Measurements from ENCODE around the gene TIMM50.
"Not testable (repeated sequence)": the region's sequence is repeated elsewhere in the genome, so short reads cannot be mapped to it uniquely, and the experiment has no call there.

Gene TIMM50

DNA sequence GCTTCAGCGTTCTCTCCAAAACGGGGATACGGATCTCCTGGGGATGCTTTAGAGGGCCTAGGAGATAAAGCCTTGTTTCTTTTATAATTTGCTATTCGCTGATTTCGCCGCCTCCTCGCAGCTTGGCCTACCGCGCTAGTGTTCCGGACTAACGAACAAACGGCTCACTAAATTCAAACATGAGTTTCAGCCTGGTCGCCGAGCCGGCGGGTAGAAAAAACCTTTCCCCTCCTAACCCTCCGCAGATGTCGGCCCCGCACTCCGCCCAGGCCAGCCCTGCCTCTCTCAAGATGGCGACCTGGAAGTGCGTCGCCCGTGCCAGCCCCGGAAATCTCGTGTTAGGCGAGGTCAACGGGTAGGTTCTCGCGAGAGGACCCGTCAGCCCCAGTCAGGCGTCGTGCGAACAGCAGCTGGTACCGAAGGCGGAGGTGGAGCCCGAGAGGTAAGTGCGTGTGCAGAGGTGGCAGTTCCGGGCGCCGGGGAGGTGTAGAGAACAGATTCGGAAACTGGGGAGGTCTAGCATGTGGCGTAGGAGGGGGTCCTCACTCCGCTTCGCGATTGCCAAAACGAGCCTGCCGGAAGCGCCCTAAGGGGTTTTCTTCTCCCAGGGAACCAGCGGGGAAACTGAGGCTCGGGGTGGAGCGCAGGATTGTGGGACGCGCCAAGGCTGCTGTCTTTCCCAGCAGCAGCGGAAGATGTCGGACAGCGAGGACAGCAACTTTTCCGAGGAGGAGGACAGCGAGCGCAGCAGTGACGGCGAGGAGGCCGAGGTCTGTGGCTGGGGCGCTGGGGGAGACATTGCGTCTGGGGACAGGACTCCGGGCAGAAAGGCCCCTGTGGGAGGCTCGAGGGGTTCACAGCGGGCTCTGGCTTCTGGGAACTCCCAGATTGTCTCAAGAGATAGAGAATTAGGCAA is 35.2 kb upstream of the TIMM50 start, which contains the start of gene SUPT5H:
TSS of gene SUPT5H (plus strand) at position 387 of the 916 bp plus-strand sequence. CDS start at position 696, 309 bp downstream.
- no peaks in the 10 kb centered on the region for H3K36me3 ChIP-seq (ENCODE audit: control insufficient read depth, insufficient read depth, low read length)
- H3K27me3 ChIP-seq (ENCODE audit: control insufficient read depth, insufficient read depth, low read length, poor library complexity, severe bottlenecking): no peaks in the 10 kb centered on the region
- 0 to 1% methylated on average over 68 of the region's 68 CpGs for WGBS, 2 experiments
- peak within 1 kb of the TSS; percentile 72 for H3K4me3 ChIP-seq (ENCODE audit: insufficient read depth, low read depth, low read length)
- H3K27ac ChIP-seq (ENCODE audit: insufficient read depth, low read depth, low read length, poor library complexity, severe bottlenecking): peak within 1 kb of the TSS; percentile 87
- H3K9me3 ChIP-seq (ENCODE audit: control insufficient read depth, low read length): no peaks in the 10 kb centered on the region
- H3K4me1 ChIP-seq (ENCODE audit: control insufficient read depth, insufficient read depth, low read length): peaks cover 8% of the 10 kb centered on the region

GRCh38 chr19:39446365-39447084 is 34.1 kb upstream of the TIMM50 start:
- 90 to 93% methylated on average over 16 of the region's 16 CpGs for WGBS, 2 experiments
- Histone ChIP-seq H3K4me3 (ENCODE audit: insufficient read depth, low read depth, low read length) (peak overlapping the region; percentile 72), H3K27me3 (ENCODE audit: control insufficient read depth, insufficient read depth, low read length, poor library complexity, severe bottlenecking) (no peaks in the 10 kb centered on the region), H3K27ac (ENCODE audit: insufficient read depth, low read depth, low read length, poor library complexity, severe bottlenecking) (no peak overlapping the region), H3K36me3 (ENCODE audit: control insufficient read depth, insufficient read depth, low read length) (no peaks in the 10 kb centered on the region), H3K4me1 (ENCODE audit: control insufficient read depth, insufficient read depth, low read length) (peaks cover 8% of the 10 kb centered on the region), H3K9me3 (ENCODE audit: control insufficient read depth, low read length) (no peaks in the 10 kb centered on the region)

GRCh38 chr19:39448271-39448670 is 32.4 kb upstream of the TIMM50 start:
- Histone ChIP-seq H3K4me1 (ENCODE audit: control insufficient read depth, insufficient read depth, low read length) (peaks cover 8% of the 10 kb centered on the region), H3K27ac (ENCODE audit: insufficient read depth, low read depth, low read length, poor library complexity, severe bottlenecking) (no peak overlapping the region), H3K9me3 (ENCODE audit: control insufficient read depth, low read length) (no peaks in the 10 kb centered on the region), H3K36me3 (ENCODE audit: control insufficient read depth, insufficient read depth, low read length) (no peaks in the 10 kb centered on the region), H3K4me3 (ENCODE audit: insufficient read depth, low read depth, low read length) (no peak overlapping the region), H3K27me3 (ENCODE audit: control insufficient read depth, insufficient read depth, low read length, poor library complexity, severe bottlenecking) (no peaks in the 10 kb centered on the region)
- 92 to 95% methylated on average over 3 of the region's 3 CpGs for WGBS, 2 experiments

DNA sequence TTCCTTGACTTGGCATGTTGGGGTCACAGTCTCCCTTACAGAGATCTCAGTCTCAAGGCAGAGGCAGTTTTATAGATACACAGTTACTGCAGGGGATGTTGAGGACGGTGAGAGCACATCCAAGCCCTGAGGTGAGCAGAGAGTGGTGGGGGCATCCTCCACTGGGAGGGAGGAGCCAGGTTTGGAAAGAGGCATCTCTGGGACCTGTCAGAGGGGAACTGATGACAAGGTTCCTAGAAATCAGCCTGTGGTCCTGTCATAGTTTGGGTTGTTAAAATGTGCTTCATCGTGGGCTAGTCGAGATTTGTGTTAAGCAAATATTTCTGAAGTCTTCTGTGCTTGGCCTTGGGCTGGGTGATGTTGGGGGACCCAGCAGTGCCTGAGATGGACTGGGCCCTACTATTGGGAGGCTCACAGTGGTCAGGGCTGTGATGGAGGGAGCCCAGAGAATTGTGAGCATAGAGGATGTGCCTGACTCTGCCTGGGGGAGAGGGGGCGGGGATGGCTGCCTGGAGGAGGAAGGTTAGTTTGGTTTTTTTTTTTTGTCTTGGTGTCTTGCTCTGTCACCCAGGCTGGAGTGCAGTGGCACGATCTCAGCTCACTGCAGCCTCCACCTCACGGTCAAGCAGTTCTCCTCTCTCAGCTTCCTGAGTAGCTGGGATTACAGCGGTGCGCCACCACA is 31.4 kb upstream of the TIMM50 start:
- H3K9me3 ChIP-seq (ENCODE audit: control insufficient read depth, low read length): no peaks in the 10 kb centered on the region
- H3K36me3 ChIP-seq (ENCODE audit: control insufficient read depth, insufficient read depth, low read length): peaks cover 6% of the 10 kb centered on the region
- peaks cover 8% of the 10 kb centered on the region for H3K4me1 ChIP-seq (ENCODE audit: control insufficient read depth, insufficient read depth, low read length)
- no peak overlapping the region for H3K4me3 ChIP-seq (ENCODE audit: insufficient read depth, low read depth, low read length)
- no peaks in the 10 kb centered on the region for H3K27me3 ChIP-seq (ENCODE audit: control insufficient read depth, insufficient read depth, low read length, poor library complexity, severe bottlenecking)
- WGBS, 2 experiments: 93 to 94% methylated on average over 8 of the region's 8 CpGs
- no peak overlapping the region for H3K27ac ChIP-seq (ENCODE audit: insufficient read depth, low read depth, low read length, poor library complexity, severe bottlenecking)

DNA sequence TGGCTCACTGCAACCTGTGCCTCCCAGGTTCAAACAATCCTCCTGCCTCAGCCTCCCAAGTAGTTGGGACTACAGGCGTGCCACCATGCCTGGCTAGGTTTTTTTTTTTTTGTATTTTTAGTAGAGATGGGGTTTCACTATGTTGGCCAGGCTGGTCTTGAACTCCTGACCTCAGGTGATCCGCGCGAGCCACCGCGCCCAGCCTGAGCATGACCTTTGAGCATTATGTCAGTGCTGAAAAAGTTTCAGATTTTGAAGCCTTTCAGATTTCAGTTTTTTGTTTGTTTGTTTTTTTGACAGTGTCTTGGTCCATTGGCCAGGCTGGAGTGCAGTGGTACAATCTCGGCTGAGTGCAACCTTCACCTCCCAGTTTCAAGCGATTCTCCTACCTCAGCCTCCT is 29.4 kb upstream of the TIMM50 start:
- H3K4me3 ChIP-seq (ENCODE audit: insufficient read depth, low read depth, low read length); H3K27me3 ChIP-seq (ENCODE audit: control insufficient read depth, insufficient read depth, low read length, poor library complexity, severe bottlenecking); H3K36me3 ChIP-seq (ENCODE audit: control insufficient read depth, insufficient read depth, low read length); H3K9me3 ChIP-seq (ENCODE audit: control insufficient read depth, low read length); H3K4me1 ChIP-seq (ENCODE audit: control insufficient read depth, insufficient read depth, low read length); H3K27ac ChIP-seq (ENCODE audit: insufficient read depth, low read depth, low read length, poor library complexity, severe bottlenecking): not testable (repeated sequence)
- WGBS, 2 experiments: 93 to 95% methylated on average over 8 of the region's 8 CpGs

- Histone ChIP-seq H3K4me3 (ENCODE audit: insufficient read depth, low read depth, low read length) (no peak overlapping the region), H3K4me1 (ENCODE audit: control insufficient read depth, insufficient read depth, low read length) (no peaks in the 10 kb centered on the region), H3K36me3 (ENCODE audit: control insufficient read depth, insufficient read depth, low read length) (peaks cover 46% of the 10 kb centered on the region), H3K27ac (ENCODE audit: insufficient read depth, low read depth, low read length, poor library complexity, severe bottlenecking) (no peak overlapping the region), H3K27me3 (ENCODE audit: control insufficient read depth, insufficient read depth, low read length, poor library complexity, severe bottlenecking) (no peaks in the 10 kb centered on the region), H3K9me3 (ENCODE audit: control insufficient read depth, low read length) (no peaks in the 10 kb centered on the region)
- WGBS, 2 experiments: 95 to 96% methylated on average over 3 of the region's 3 CpGs
These were observed 17.2 kb upstream of the TIMM50 start for GRCh38 chr19:39463403-39463802.

- Histone ChIP-seq H3K4me1 (ENCODE audit: control insufficient read depth, insufficient read depth, low read length) (no peaks in the 10 kb centered on the region), H3K9me3 (ENCODE audit: control insufficient read depth, low read length) (no peaks in the 10 kb centered on the region), H3K4me3 (ENCODE audit: insufficient read depth, low read depth, low read length) (no peak overlapping the region), H3K27me3 (ENCODE audit: control insufficient read depth, insufficient read depth, low read length, poor library complexity, severe bottlenecking) (no peaks in the 10 kb centered on the region), H3K36me3 (ENCODE audit: control insufficient read depth, insufficient read depth, low read length) (peaks cover 53% of the 10 kb centered on the region), H3K27ac (ENCODE audit: insufficient read depth, low read depth, low read length, poor library complexity, severe bottlenecking) (no peak overlapping the region)
- WGBS, 2 experiments: 93 to 96% methylated on average over 18 of the region's 18 CpGs
These were observed 14.5 kb upstream of the TIMM50 start for GRCh38 chr19:39465956-39466747.

GRCh38 chr19:39467941-39468340 is 12.7 kb upstream of the TIMM50 start:
- H3K36me3 ChIP-seq (ENCODE audit: control insufficient read depth, insufficient read depth, low read length): peaks cover 61% of the 10 kb centered on the region
- no peaks in the 10 kb centered on the region for H3K27me3 ChIP-seq (ENCODE audit: control insufficient read depth, insufficient read depth, low read length, poor library complexity, severe bottlenecking)
- WGBS, 2 experiments: 94 to 97% methylated on average over 7 of the region's 7 CpGs
- no peak overlapping the region for H3K4me3 ChIP-seq (ENCODE audit: insufficient read depth, low read depth, low read length)
- no peaks in the 10 kb centered on the region for H3K4me1 ChIP-seq (ENCODE audit: control insufficient read depth, insufficient read depth, low read length)
- H3K9me3 ChIP-seq (ENCODE audit: control insufficient read depth, low read length): no peaks in the 10 kb centered on the region
- H3K27ac ChIP-seq (ENCODE audit: insufficient read depth, low read depth, low read length, poor library complexity, severe bottlenecking): no peak overlapping the region

DNA sequence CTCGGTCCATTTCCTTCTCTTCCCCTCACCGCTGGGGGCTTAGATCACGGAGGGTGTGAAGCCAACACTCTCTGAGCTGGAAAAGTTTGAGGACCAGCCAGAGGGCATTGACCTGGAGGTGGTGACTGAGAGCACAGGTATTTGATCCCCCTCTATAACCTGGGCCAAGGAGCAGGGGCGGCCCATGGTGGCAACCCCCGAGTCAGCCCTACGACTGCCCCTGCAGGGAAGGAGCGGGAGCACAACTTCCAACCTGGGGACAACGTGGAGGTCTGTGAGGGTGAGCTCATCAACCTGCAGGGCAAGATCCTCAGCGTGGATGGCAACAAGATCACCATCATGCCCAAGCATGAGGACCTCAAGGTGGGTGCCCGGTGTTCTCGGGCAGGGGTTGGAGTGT is 11.6 kb upstream of the TIMM50 start:
- WGBS, 2 experiments: 92 to 94% methylated on average over 11 of the region's 11 CpGs
- no peak overlapping the region for H3K27ac ChIP-seq (ENCODE audit: insufficient read depth, low read depth, low read length, poor library complexity, severe bottlenecking)
- H3K36me3 ChIP-seq (ENCODE audit: control insufficient read depth, insufficient read depth, low read length): peaks cover 63% of the 10 kb centered on the region
- H3K4me3 ChIP-seq (ENCODE audit: insufficient read depth, low read depth, low read length): no peak overlapping the region
- no peaks in the 10 kb centered on the region for H3K4me1 ChIP-seq (ENCODE audit: control insufficient read depth, insufficient read depth, low read length)
- no peaks in the 10 kb centered on the region for H3K27me3 ChIP-seq (ENCODE audit: control insufficient read depth, insufficient read depth, low read length, poor library complexity, severe bottlenecking)
- no peaks in the 10 kb centered on the region for H3K9me3 ChIP-seq (ENCODE audit: control insufficient read depth, low read length)
